HG03558 (cell line): ENCODE results near the gene ROM1.
"Not testable (repeated sequence)": the region's sequence is repeated elsewhere in the genome, so short reads cannot be mapped to it uniquely, and the experiment has no call there.

Experiments
- ATAC-seq: cut with Tn5 transposase; IDR thresholded peaks from one replicate; pipeline ENCODE4 v1.9.1; 2021; ENCODE audit warnings: moderate number of reproducible peaks; ENCODE audit not compliant: unreplicated experiment; ENCODE audit errors: extremely low read depth

Gene ROM1

GRCh38 chr11:62612366-62613290 is at the start of gene ROM1, which contains the start of gene EML3:
TSS of gene ROM1 (plus strand) at chr11:62613257. CDS start at chr11:62613282, 25 bp downstream.
TSS of gene EML3 (minus strand) at chr11:62612775. CDS start at chr11:62612457, 318 bp downstream.
- peak; percentile 33 for ATAC-seq

DNA sequence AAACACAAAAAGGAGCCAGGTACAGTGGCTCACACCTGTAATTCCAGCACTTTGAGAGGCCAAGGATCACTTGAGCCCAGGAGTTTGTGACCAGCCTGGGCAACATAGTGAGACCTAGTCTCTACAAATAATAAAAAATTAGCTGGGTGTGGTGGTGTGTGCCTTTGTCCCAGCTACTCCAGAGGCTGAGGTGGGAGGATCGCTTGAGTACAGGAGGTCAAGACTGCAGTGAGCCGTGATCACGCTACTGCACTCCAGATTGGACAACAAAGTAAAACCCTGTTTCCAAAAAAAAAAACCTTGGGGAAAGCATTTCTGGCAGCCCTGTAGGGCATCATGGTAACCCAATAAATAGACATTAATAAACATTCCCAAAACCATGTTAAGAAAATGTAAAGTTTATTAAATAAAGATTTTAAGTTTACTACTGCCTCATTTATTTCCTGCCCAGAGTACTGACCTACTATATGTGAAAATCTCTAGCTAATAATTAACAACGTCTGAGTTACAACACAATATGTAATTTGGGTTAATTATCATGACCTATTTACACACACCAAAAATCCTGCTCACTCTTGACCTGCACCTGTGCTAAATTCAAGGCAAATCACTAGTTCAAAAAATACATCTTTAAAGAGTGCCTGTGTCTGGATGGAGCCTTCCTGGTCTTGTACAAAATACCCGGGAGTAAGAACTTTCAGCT is 47.8 kb upstream of the ROM1 start:
- no peak for ATAC-seq

- ATAC-seq, result no peak
Observed at GRCh38 chr11:62566247-62566646, 46.8 kb upstream of the ROM1 start.

DNA sequence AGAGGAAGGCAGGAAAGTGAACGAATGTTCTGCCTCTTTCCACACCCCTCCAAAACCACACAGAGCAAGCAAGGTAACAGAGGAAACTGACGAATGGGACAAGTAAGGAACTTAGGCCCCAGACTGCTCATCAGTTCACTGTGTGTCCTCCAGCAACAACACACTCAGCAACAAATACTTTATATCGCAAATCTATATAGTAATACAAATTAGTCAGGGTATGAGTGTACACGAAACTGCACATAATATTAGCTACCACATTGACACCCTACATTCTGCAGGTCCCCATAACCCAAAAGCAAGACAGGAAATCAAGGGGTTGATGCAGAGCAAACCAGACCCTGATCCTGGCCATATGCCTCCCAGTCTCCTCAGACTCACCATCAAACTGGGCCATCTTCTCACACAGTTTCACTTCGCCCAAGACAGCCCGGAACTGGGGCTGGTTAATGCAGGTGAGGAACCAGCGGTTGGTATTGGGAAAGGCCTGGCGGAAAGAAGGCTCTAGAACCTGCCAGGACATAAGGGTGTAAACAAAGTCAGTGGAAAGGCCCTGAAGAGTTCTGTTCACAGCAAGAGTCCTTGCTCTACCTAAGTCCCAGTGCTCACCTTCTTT is 45.9 kb upstream of the ROM1 start:
- ATAC-seq, result no peak

- ATAC-seq, result no peak
Observed at GRCh38 chr11:62569611-62570010, 43.4 kb upstream of the ROM1 start.

GRCh38 chr11:62570903-62571302 is 42.2 kb upstream of the ROM1 start:
- ATAC-seq, result not testable (repeated sequence)

GRCh38 chr11:62571493-62571892 is 41.6 kb upstream of the ROM1 start:
- ATAC-seq, result not testable (repeated sequence)

GRCh38 chr11:62572431-62572830 is 40.6 kb upstream of the ROM1 start:
- no peak for ATAC-seq

GRCh38 chr11:62573006-62573591 is 40.0 kb upstream of the ROM1 start:
- no peak for ATAC-seq

- ATAC-seq, result peak; percentile 57
Observed at GRCh38 chr11:62573592-62574362, 39.3 kb upstream of the ROM1 start, which contains the start of gene EEF1G. TSS of gene EEF1G (minus strand) at chr11:62573891. CDS start at chr11:62573842, 49 bp downstream.

DNA sequence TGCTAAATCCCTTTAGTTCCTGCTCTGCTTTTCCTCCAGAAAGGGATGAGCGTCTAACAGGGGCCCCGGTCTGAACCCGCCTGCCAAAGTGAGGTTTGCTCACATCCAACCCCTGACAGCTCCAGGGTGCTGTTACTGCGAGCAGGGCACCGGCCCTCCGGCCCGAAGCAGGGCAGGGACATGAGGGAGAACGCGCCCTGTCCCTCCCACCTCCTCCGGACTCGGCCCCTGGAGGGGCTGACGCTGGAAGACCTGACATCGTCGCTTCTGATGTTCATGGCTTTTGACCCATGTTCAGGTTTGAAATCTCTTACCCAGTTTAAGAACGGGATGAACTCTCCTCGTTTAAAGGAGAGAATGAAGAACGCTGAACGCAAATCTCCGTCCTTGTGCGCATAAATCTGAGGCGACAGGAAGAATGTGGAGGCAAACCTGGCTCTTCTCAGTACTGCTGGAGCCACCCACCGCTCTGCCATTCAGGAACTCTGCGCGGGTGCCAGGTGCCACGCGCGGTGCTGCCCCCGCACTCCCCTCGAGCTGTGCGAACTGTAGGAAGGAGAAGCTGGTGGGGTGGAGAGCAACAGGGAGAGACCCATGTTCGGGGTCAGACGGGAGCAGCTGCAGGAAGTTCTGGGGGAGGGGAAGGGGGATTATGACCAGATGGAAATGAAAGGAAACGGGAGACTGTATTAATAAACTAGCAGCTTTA is 38.5 kb upstream of the ROM1 start:
- ATAC-seq, result no peak

GRCh38 chr11:62575156-62575555 is 37.9 kb upstream of the ROM1 start:
- no peak for ATAC-seq

DNA sequence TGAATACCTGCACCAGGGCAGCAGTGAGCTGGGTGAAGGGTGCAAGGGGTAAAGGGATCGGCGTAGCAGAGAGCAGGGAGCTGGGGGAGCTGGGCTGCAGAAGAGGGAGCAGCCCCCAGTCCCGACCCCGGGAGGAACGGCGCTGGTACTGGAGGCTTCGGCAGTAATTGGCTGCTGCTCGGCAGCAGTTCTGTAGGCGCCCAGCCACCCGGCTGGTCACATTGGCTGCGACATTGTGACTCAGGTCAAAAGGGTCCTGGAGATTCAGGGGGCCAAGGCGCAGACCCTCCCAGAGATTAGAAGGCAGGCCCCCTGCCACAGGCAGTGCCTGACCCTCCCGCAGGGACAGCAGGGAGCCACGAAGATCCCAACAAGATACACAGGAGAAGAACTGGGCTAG is 37.2 kb upstream of the ROM1 start:
- no peak for ATAC-seq

GRCh38 chr11:62577046-62577714 is 35.9 kb upstream of the ROM1 start:
- no peak for ATAC-seq

DNA sequence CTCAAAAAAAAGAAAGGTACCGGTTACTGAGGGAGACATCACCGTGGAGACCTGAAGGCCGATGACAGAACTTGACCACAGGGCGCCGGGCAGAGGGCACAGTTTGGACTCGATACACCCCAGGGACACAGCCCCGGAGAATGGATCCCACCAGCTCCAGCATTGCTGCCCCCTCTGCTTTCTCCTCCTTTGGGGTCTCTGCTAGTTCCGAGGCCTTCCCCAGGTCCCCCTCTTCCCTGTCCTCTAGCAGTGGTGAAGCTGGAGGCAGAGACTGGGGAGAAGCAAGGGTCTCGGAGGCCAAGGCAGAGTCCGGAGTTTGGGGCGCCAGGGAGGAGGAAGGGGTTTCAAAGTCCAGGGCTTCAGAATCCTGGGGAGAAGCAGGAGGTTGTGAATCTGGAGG is 34.5 kb upstream of the ROM1 start:
- ATAC-seq, result no peak

DNA sequence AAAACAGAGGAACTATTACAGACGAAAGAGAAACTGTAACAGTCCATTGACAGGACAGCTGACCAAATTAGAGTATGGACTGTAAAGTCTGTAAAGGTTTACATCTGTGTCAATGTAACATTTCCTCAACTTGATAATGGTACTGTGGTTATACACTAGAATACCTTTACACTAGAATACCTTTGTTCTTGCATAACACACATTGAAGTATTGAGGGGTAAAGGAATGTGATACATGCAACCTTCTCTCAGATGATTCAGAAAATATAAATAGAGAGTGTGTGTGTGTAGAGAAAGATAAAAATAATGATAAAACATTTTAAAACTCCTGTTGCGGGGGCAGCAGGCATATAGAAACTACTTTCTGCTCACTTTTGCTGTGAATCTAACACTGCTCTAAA is 33.8 kb upstream of the ROM1 start:
- no peak for ATAC-seq

DNA sequence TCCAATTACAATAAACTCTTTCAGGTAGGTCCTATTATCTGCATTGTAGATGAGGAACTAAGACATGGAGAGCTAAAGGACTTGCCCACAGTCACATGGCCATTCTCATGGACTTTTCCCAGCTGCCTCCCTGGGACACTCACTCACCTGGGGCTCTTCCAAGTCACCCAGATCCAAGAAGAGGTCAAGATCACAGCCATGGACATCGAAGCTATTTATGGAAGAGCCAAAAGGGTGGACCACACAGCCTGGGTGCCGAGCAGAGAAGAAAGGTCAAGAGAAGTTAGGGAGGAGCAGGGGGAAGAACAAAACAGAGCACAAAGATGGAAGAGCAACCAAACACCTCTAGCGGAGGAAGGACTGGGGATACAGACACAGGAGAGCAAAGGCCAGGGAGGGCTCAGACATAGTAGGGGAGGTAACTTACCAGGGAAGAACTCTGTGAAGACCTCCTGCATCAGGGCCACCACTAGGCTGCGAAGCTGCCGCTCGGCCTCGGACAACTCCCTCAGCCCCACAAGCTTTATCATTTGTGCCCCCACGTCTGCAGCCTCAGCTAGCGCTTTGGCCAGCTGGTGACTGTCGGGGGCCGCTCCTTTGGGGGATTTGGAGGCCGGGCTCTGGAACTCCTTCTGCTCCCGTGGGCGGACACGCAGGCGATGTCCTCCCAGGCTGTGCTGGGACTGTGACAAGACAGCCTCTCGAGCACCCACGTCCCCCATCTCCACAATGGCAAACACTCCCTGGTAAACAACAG is 31.9 kb upstream of the ROM1 start:
- no peak for ATAC-seq

GRCh38 chr11:62581735-62582134 is 31.3 kb upstream of the ROM1 start:
- ATAC-seq, result not testable (repeated sequence)
